Head of caudate nucleus (tissue), 42 donors: ENCODE results near the gene RNF223.
A peak's percentile ranks its signal among the peaks of the same experiment; 100 is the strongest.
"Not testable (repeated sequence)": the region's sequence is repeated elsewhere in the genome, so short reads cannot be mapped to it uniquely, and the experiment has no call there.

Experiments
- DNase-seq, 42 donors: peaks; one replicate each; pipeline versions ENCODE4 v3.0.0 to v3.0.0-alpha.2; 2020 to 2021; ENCODE audit warnings: mixed read lengths in 7 of 42
- intact Hi-C: fragments of 100-400 bp; cut with DNase I; formaldehyde crosslinking; loops from one replicate; pipeline ENCODE4 v1.15.0; 2022

Gene RNF223

DNA sequence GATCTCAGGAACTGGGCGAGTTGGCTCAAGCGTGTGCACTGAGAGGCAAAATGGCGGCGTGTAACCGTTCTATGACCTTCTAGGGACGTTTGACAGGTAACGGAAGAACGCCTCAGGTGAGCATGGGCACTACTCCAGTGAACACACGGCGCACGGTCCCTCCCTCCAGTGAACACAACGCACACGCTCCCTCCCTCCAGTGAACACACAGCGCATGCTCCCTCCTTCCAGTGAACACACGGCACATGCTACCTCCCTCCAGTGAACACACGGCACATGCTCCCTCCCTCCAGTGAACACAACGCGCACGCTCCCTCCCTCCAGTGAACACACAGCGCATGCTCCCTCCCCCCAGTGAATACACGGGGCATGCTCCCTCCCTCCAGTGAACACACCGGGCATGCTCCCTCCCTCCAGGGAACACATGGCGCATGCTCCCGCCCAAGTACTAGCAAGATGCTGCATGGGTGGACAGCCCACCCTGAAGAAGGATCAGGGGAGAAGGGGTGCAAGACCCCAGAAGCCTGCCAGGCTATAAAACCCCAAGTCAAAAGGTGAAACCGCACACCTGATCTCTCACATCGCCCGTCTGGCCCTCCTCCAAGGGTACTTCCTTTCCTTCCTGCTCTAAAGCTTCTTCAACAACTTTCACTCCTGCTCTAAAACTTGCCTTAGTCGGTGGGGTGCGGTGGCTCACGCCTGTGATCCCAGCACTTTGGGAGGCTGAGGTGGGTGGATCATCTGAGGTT, 38.3 kb upstream of the RNF223 start:
- DNase-seq = no peak
- intact Hi-C loops = loop anchor here (10.0 kb wide), 1 partner anchor 78 kb away; no protein-coding TSS in a partner anchor

- intact Hi-C loops = loop anchor here (10.0 kb wide), 1 partner anchor 77 kb away; no protein-coding TSS in a partner anchor
- DNase-seq = no peak
Observed at GRCh38 chr1:1111516-1112236, 37.6 kb upstream of the RNF223 start.

- peak in 34 of 42 donors; percentile 21 to 75 (median 54) for DNase-seq
- intact Hi-C loops = loop anchor here (10.0 kb wide), 1 partner anchor 76 kb away; no protein-coding TSS in a partner anchor
Observed at GRCh38 chr1:1110561-1110971, 36.5 kb upstream of the RNF223 start.

- no peak for DNase-seq
- intact Hi-C loops = loop anchor here (10.0 kb wide), 1 partner anchor 75 kb away; no protein-coding TSS in a partner anchor
Observed at GRCh38 chr1:1109743-1110142, 35.6 kb upstream of the RNF223 start.

- DNase-seq = no peak
- intact Hi-C loops = no loop called here
Observed at GRCh38 chr1:1106510-1107221, 32.6 kb upstream of the RNF223 start.

GRCh38 chr1:1104152-1104551, 30.0 kb upstream of the RNF223 start:
- intact Hi-C loops, DNase-seq: not testable (repeated sequence)

GRCh38 chr1:1101503-1101902, 27.4 kb upstream of the RNF223 start:
- DNase-seq = peak in 5 of 42 donors; percentile 0 to 19 (median 7)
- intact Hi-C loops = no loop called here

DNA sequence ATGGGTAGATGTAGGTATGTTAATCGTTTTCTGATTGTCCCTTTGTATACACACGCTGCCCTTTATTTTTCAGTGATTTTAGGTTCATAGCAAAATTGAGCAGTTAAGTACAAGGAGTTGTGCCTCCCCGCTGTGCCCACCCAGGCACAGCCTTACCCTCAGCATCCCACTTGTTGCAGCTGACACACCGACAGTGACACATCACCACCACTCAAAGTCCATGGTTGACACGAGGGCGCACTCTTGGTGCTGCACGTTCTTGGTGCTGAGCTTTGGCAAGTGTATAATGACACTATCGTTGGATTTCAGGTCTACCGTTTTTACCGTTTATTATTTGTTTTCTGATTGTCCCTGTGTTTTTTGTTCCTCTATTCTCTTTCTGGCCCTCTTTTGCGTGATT, 26.2 kb upstream of the RNF223 start:
- peak in 3 of 42 donors; percentile 0 to 19 (median 4) for DNase-seq
- intact Hi-C loops = no loop called here

DNA sequence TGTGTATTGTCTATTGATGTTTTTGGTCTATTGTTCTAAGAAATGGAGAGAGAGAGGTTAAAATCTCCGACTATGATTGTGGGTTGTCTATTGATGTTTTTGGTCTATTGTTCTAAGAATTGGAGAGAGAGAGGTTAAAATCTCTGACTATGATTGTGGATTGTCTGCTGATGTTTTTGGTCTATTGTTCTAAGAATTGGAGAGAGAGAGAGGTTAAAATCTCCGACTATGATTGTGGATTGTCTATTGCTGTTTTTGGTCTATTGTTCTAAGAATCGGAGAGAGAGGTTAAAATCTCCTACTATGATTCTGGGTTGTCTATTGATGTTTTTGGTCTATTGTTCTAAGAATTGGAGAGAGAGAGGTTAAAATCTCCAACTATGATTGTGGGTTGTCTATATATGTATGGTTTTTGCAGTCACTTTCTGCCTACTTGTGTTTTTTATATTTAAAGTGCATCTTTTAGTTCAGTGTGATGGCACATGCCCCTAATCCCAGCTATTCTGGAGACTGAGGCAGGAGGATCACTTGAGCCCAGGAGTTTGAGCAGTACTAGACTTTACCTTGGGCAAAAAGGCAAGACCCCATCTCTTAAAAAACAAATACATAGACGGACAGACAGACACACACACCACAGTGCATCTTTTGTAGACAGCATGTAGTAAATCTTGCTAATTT, 25.5 kb upstream of the RNF223 start:
- no peak for DNase-seq
- intact Hi-C loops = no loop called here

DNA sequence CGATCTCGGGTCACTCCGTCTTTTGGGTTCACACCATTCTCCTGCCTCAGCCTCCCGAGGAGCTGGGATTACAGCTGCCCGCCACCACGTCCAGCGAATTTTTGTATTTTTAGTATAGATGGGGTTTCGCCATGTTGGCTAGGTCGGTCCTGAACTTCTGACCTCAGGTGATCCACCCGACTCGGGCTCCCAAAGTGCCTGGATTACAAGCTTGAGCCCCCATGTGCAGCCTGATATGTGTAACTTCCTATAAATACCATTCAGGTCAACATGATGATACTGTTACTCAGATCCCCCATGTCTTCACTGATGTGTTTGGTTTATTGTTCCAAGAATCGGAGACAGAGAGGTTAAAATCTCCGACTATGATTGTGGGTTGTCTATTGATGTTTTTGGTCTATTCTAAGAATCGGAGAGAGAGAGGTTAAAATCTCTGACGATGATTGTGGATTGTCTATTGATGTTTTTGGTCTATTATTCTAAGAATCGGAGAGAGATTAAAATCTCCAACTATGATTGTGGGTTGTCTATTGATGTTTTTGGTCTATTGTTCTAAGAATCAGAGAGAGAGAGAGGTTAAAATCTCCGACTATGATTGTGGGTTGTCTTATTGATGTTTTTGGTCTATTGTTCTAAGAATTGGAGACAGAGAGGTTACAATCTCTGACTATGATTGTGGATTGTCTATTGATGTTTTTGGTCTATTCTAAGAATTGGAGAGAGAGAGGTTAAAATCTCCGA, 24.7 kb upstream of the RNF223 start:
- DNase-seq = peak in 5 of 42 donors; percentile 0 to 25 (median 11)
- intact Hi-C loops = no loop called here

DNA sequence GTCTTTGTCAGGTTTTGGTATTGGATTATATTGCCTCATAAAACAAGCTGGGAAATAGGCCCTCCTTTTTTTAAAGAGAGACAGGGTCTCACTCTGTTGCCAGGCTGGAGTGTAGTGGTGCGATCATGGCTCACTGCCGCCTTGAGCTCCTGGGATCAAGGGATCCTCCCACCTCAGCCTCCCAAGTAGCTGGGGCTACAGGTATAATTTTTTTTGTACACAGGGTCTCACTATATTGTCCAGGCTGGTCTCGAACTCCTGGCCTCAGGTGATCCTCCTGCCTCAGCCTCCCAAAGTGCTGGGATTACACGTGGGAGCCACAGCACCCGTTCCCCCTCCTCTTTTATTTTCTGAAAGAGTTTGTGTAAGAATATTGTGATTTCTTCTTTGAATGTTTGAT, 22.0 kb upstream of the RNF223 start:
- intact Hi-C loops = not testable (repeated sequence)

GRCh38 chr1:1094981-1095380, 20.9 kb upstream of the RNF223 start:
- intact Hi-C loops = no loop called here
- peak in 5 of 42 donors; percentile 3 to 29 (median 10) for DNase-seq

More for the DNA sequence above, 22.0 kb upstream of the RNF223 start:
- DNase-seq = peak in 5 of 42 donors; percentile 1 to 15 (median 3)

DNA sequence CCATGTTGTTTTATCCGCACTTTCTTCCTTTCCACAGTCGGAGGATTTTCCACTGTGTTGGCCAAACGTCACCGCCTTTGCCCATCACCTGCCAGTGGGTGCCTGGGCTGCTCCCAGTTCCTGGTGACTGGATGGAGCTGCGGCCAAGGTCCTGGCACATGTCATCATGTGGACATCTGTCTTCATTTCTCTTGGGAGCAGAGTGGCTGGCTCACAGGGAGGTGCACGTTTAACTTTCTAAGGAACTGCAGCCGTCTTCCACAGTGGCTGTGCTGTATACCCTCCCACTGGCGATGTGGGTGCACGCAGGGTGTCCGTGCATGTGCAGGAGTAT, 19.5 kb upstream of the RNF223 start:
- intact Hi-C loops = no loop called here
- peak in 10 of 42 donors; percentile 0 to 32 (median 8) for DNase-seq

GRCh38 chr1:1092894-1093609, 18.9 kb upstream of the RNF223 start:
- intact Hi-C loops = no loop called here
- DNase-seq = peak in 8 of 42 donors; percentile 0 to 29 (median 6)

- intact Hi-C loops = no loop called here
- DNase-seq = peak in 11 of 42 donors; percentile 0 to 38 (median 13)
Observed at GRCh38 chr1:1092149-1092855, 18.2 kb upstream of the RNF223 start.

- intact Hi-C loops = no loop called here
- DNase-seq = peak in 9 of 42 donors; percentile 1 to 37 (median 9)
Observed at GRCh38 chr1:1091344-1092148, 17.4 kb upstream of the RNF223 start.
